ENCODE measurements around the gene PDZD2. TPM values are rescaled to one million over a fixed set of nuclear protein-coding genes. Genes with fewer than 3 reads are reported as not detected.

Gene PDZD2
- total RNA-seq, 1 donor from 2014 or later: 1.1 TPM

- Mint-ChIP-seq H3K36me3 (peaks cover 2% of the 10 kb centered on the region), H3K4me1 (peaks cover 19% of the 10 kb centered on the region), H3K27ac (peak overlapping the region; percentile 50), H3K27me3 (ENCODE audit: insufficient read depth, low read depth) (peaks cover 5% of the 10 kb centered on the region), H3K9me3 (peaks cover 3% of the 10 kb centered on the region), H3K4me3 (no peak overlapping the region)
- H3F3A ChIP-seq (ENCODE audit: low read depth): no peaks in the 10 kb centered on the region
- H3K27me3 ChIP-seq: no peaks in the 10 kb centered on the region
- no peaks in the 10 kb centered on the region for H4K20me1 ChIP-seq (ENCODE audit: low read depth)
- H3K4me2 ChIP-seq: no peak overlapping the region
- H3K9me3 ChIP-seq (ENCODE audit: low read depth): no peaks in the 10 kb centered on the region
- no peak overlapping the region for H2AFZ ChIP-seq (replicated peaks)
- TF ChIP-seq EZH2phosphoT487 (IDR thresholded peaks at IDR 0.05) (no peak), EZH2 (IDR thresholded peaks at IDR 0.05) (no peak), CTCF (IDR thresholded peaks at IDR 0.05) (no peak)
- H3K27ac ChIP-seq: no peak overlapping the region
- no peaks in the 10 kb centered on the region for H3K79me2 ChIP-seq (ENCODE audit: low read depth)
- H3K36me3 ChIP-seq: no peaks in the 10 kb centered on the region
- DNase-seq (ENCODE audit: low spot score): no peak
- no peak overlapping the region for H3K9ac ChIP-seq
- no peaks in the 10 kb centered on the region for H3K4me1 ChIP-seq
- no peak overlapping the region for H3K4me3 ChIP-seq
Measured at GRCh38 chr5:31964007-31964360, 325.1 kb downstream of the PDZD2 start.

- H3K36me3 Mint-ChIP-seq: peaks cover 2% of the 10 kb centered on the region
- Histone ChIP-seq H3K79me2 (ENCODE audit: low read depth) (no peaks in the 10 kb centered on the region), H3K36me3 (no peaks in the 10 kb centered on the region), H3K4me2 (no peak overlapping the region), H3F3A (ENCODE audit: low read depth) (no peaks in the 10 kb centered on the region), H3K27me3 (no peaks in the 10 kb centered on the region), H2AFZ (replicated peaks) (no peak overlapping the region), H3K9me3 (ENCODE audit: low read depth) (no peaks in the 10 kb centered on the region), H3K4me1 (no peaks in the 10 kb centered on the region), H3K4me3 (no peak overlapping the region), H3K9ac (no peak overlapping the region), H4K20me1 (ENCODE audit: low read depth) (no peaks in the 10 kb centered on the region), H3K27ac (no peak overlapping the region)
- H3K4me3 Mint-ChIP-seq: no peak overlapping the region
- DNase-seq (ENCODE audit: low spot score): no peak
- TF ChIP-seq EZH2phosphoT487 (IDR thresholded peaks at IDR 0.05) (no peak), CTCF (IDR thresholded peaks at IDR 0.05) (no peak), EZH2 (IDR thresholded peaks at IDR 0.05) (no peak)
- peaks cover 5% of the 10 kb centered on the region for H3K27me3 Mint-ChIP-seq (ENCODE audit: insufficient read depth, low read depth)
- H3K27ac Mint-ChIP-seq: no peak overlapping the region
- H3K9me3 Mint-ChIP-seq: peaks cover 3% of the 10 kb centered on the region
- peaks cover 19% of the 10 kb centered on the region for H3K4me1 Mint-ChIP-seq
Measured at GRCh38 chr5:31965227-31965626, 326.3 kb downstream of the PDZD2 start.

GRCh38 chr5:31966936-31967335, 328.0 kb downstream of the PDZD2 start:
- Histone ChIP-seq H2AFZ (replicated peaks) (no peak overlapping the region), H3F3A (ENCODE audit: low read depth) (no peaks in the 10 kb centered on the region), H3K36me3 (no peaks in the 10 kb centered on the region), H3K27ac (no peak overlapping the region), H3K9ac (no peak overlapping the region), H3K4me3 (no peak overlapping the region), H3K79me2 (ENCODE audit: low read depth) (no peaks in the 10 kb centered on the region), H3K4me1 (no peaks in the 10 kb centered on the region), H3K9me3 (ENCODE audit: low read depth) (no peaks in the 10 kb centered on the region), H4K20me1 (ENCODE audit: low read depth) (no peaks in the 10 kb centered on the region), H3K27me3 (no peaks in the 10 kb centered on the region), H3K4me2 (no peak overlapping the region)
- Mint-ChIP-seq H3K4me3 (no peak overlapping the region), H3K27ac (no peak overlapping the region), H3K4me1 (peaks cover 19% of the 10 kb centered on the region), H3K36me3 (peaks cover 2% of the 10 kb centered on the region), H3K27me3 (ENCODE audit: insufficient read depth, low read depth) (peaks cover 5% of the 10 kb centered on the region), H3K9me3 (peaks cover 3% of the 10 kb centered on the region)
- TF ChIP-seq EZH2phosphoT487 (IDR thresholded peaks at IDR 0.05): no peak
- TF ChIP-seq EZH2 (IDR thresholded peaks at IDR 0.05): no peak
- TF ChIP-seq CTCF (IDR thresholded peaks at IDR 0.05): no peak
- no peak for DNase-seq (ENCODE audit: low spot score)

Measured in neural progenitor cell (in vitro differentiated cells).